A549 (cell line): Measurements from ENCODE around the gene NR2C1. TPM values are rescaled to one million over a fixed set of nuclear protein-coding genes. Genes with fewer than 3 reads are reported as not detected.

Experiments
- ATAC-seq, 2 experiments: fragments of 200-7000 bp in 1 of 2; fragments of >200 bp in 1 of 2; cut with Nextera tagmentation in 1 of 2; cut with Tn5 transposase in 1 of 2; 3 replicates each; pipeline versions ENCODE4 v1.8.0 to v1.9.1; 2018 to 2020; ENCODE audit warnings: mild to moderate bottlenecking in 1 of 2, moderate library complexity in 1 of 2
- CTCF ChIA-PET: fragments of 300-600 bp; sonication (Branson Sonifier 250); formaldehyde crosslinking; extraction: SDS; loops from one replicate; lab custom pipeline; 2021; ENCODE audit warnings: antibody characterized with exemption, inconsistent platforms; lab: Yijun Ruan, JAX
- POLR2A ChIA-PET: fragments of 350-600 bp; formaldehyde crosslinking; extraction: SDS; loops from one replicate; lab custom pipeline; 2021; ENCODE audit warnings: antibody characterized with exemption, inconsistent platforms; lab: Yijun Ruan, JAX
- DNase-seq, 2 experiments: peaks; one replicate each; pipeline versions ENCODE4 v3.0.0 to v3.0.0-alpha.2; 2011 to 2016; ENCODE audit warnings: low read depth in 1 of 2, low spot score in 1 of 2
- FAIRE-seq: peaks from 2 replicates; lab custom pipeline; 2011; peaks lifted over from hg19 to GRCh38; lab: Jason Lieb, UNC
- H3K27ac ChIP-seq, 2 experiments: fragments of >200 bp; sonication (Bioruptor Twin); formaldehyde crosslinking; 3 replicates each; pipeline ENCODE4 v1.5.1; 2016 to 2017
- H3K4me1 ChIP-seq: fragments of >200 bp; sonication (Bioruptor Twin); formaldehyde crosslinking; 3 replicates; pipeline ENCODE4 v1.6.1; 2016
- H3K4me2 ChIP-seq: fragments of >200 bp; sonication (Bioruptor Twin); formaldehyde crosslinking; 3 replicates; pipeline ENCODE4 v1.6.1; 2016
- H3K4me3 ChIP-seq: fragments of >200 bp; sonication (Bioruptor Twin); formaldehyde crosslinking; 3 replicates; pipeline ENCODE4 v1.5.1; 2016
- H3K9me3 ChIP-seq: fragments of >200 bp; sonication (Bioruptor Twin); formaldehyde crosslinking; 3 replicates; pipeline ENCODE4 v1.6.1; 2016
- BHLHE40 ChIP-seq: IDR thresholded peaks from 2 replicates; pipeline ENCODE4 v1.6.1; 2012; ENCODE audit warnings: low read depth, low read length, inconsistent platforms
- CHD4 ChIP-seq: fragments of 200-600 bp; sonication (generic); IDR thresholded peaks from 2 replicates; pipeline ENCODE4 v1.6.1; 2016; ENCODE audit warnings: antibody characterized with exemption, mild to moderate bottlenecking, borderline replicate concordance
- EHF ChIP-seq: fragments of 250-450 bp; sonication (Bioruptor Pico); IDR thresholded peaks from 2 replicates; pipeline ENCODE4 v1.5.0; 2020; ENCODE audit warnings: mild to moderate bottlenecking
- EP300 ChIP-seq, 2 experiments: fragments of >200 bp; sonication (Bioruptor Twin); formaldehyde crosslinking; IDR thresholded peaks; 2 replicates in 1 of 2; 3 replicates in 1 of 2; pipeline ENCODE4 v1.6.1; 2016 to 2017
- FOSL2 ChIP-seq, 2 experiments: fragments of 450-650 bp in 1 of 2; fragments of >200 bp in 1 of 2; sonication (Bioruptor Twin) in 1 of 2; formaldehyde crosslinking; IDR thresholded peaks; 2 replicates each; pipeline versions ENCODE4 v1.5.0 to v1.6.1; 2016 to 2020; ENCODE audit warnings: mild to moderate bottlenecking in 1 of 2, moderate library complexity in 1 of 2
- HDAC2 ChIP-seq: fragments of 200-600 bp; sonication (generic); IDR thresholded peaks from 2 replicates; pipeline ENCODE4 v1.6.1; 2016
- HOXA7 ChIP-seq: fragments of 250-450 bp; sonication (Bioruptor Pico); IDR thresholded peaks from 2 replicates; pipeline ENCODE4 v1.5.0; 2020; ENCODE audit warnings: mild to moderate bottlenecking, moderate library complexity
- HOXB13 ChIP-seq: fragments of 250-450 bp; sonication (Bioruptor Pico); IDR thresholded peaks from 2 replicates; pipeline ENCODE4 v1.5.0; 2020; ENCODE audit warnings: low read depth, mild to moderate bottlenecking, moderate library complexity
- JUN ChIP-seq, 2 experiments: fragments of >200 bp; sonication (Bioruptor Twin); formaldehyde crosslinking; IDR thresholded peaks; 2 replicates in 1 of 2; 3 replicates in 1 of 2; pipeline ENCODE4 v1.6.1; 2016 to 2017
- JUNB ChIP-seq: fragments of >200 bp; sonication (Bioruptor Twin); formaldehyde crosslinking; IDR thresholded peaks from 2 replicates; pipeline ENCODE4 v1.6.1; 2016
- KDM5A ChIP-seq: fragments of 200-600 bp; sonication (generic); IDR thresholded peaks from 2 replicates; pipeline ENCODE4 v1.6.1; 2016; ENCODE audit warnings: antibody characterized with exemption, mild to moderate bottlenecking
- MAFK ChIP-seq: fragments of 450-650 bp; IDR thresholded peaks from 2 replicates; pipeline ENCODE4 v1.6.1; 2014; ENCODE audit not compliant: partially characterized antibody
- MYC ChIP-seq: IDR thresholded peaks from 2 replicates; pipeline ENCODE4 v1.6.1; 2012; ENCODE audit warnings: mild to moderate bottlenecking, inconsistent platforms, low read length, improper control_type of control experiment, borderline replicate concordance
- PHF8 ChIP-seq: fragments of 200-600 bp; sonication (generic); IDR thresholded peaks from 2 replicates; pipeline ENCODE4 v1.6.1; 2016; ENCODE audit warnings: low read depth, mild to moderate bottlenecking, antibody characterized with exemption, moderate library complexity, borderline replicate concordance
- POLR2A ChIP-seq: IDR thresholded peaks from 2 replicates; pipeline ENCODE4 v1.6.1; 2012; ENCODE audit warnings: mild to moderate bottlenecking, low read length
- RCOR1 ChIP-seq: fragments of 150-350 bp; IDR thresholded peaks from 2 replicates; pipeline ENCODE4 v1.6.1; 2014; ENCODE audit warnings: antibody characterized with exemption, low read length, low read depth
- RFX5 ChIP-seq: fragments of 450-650 bp; IDR thresholded peaks from 2 replicates; pipeline ENCODE4 v1.7.1; 2014; ENCODE audit warnings: antibody characterized with exemption, mild to moderate bottlenecking, moderate library complexity
- SMC3 ChIP-seq: fragments of >200 bp; sonication (Bioruptor Twin); formaldehyde crosslinking; IDR thresholded peaks from 3 replicates; pipeline ENCODE4 v1.6.1; 2018; ENCODE audit warnings: inconsistent platforms
- ZSCAN20 ChIP-seq: fragments of 250-450 bp; sonication (Bioruptor Pico); IDR thresholded peaks from 2 replicates; pipeline ENCODE4 v1.8.0; 2022; ENCODE audit warnings: mild to moderate bottlenecking, moderate library complexity
- WGBS: methylation state at CpG from one replicate; pipeline ENCODE4 v1.1.6; 2017; ENCODE audit errors: missing lambda C conversion rate; 5-methylcytosine and 5-hydroxymethylcytosine counted together
- polyA plus RNA-seq, 4 experiments: library from polyadenylated mRNA; depleted of rRNA in 3 of 4; stranded (reverse); fragments of >200 nt; fragmentation: RNase III in 1 of 4; extraction: RNeasy Plus Mini Kit Qiagen cat#74134 plus additional on column Dnase treatment in 1 of 4; gene quantifications; 2 replicates in 3 of 4; 3 replicates in 1 of 4; pipeline ENCODE4 v1.2.3, GENCODE V29; 2011 to 2017
- TF ChIP-seq, protein P1 (sequence below): fragments of 150-350 bp; IDR thresholded peaks from 2 replicates; pipeline ENCODE4 v1.6.1; 2014; ENCODE audit warnings: low read depth, mild to moderate bottlenecking, low read length
- TF ChIP-seq, protein P2 (sequence below): fragments of 250-450 bp; sonication (Bioruptor Pico); IDR thresholded peaks from 2 replicates; pipeline ENCODE4 v1.5.0; 2020; ENCODE audit warnings: low read depth, mild to moderate bottlenecking, moderate library complexity
- TF ChIP-seq, protein P3 (sequence below): fragments of >200 bp; sonication (Bioruptor Twin); formaldehyde crosslinking; IDR thresholded peaks from 3 replicates; pipeline ENCODE4 v1.5.1; 2016
- TF ChIP-seq, protein P4 (sequence below): fragments of >200 bp; sonication (Bioruptor Twin); formaldehyde crosslinking; IDR thresholded peaks from 3 replicates; pipeline ENCODE4 v1.6.1; 2016
- TF ChIP-seq, protein P5 (sequence below): IDR thresholded peaks from 2 replicates; pipeline ENCODE4 v1.6.1; 2012
- TF ChIP-seq, protein P6 (sequence below): IDR thresholded peaks from 2 replicates; pipeline ENCODE4 v1.6.1; 2012; ENCODE audit warnings: low read depth, borderline replicate concordance
- TF ChIP-seq, protein P7 (sequence below): IDR thresholded peaks from 2 replicates; pipeline ENCODE4 v1.6.1; 2012

Gene NR2C1
- polyA plus RNA-seq, 2 of the 4 experiments (the other 2 are of a cell fraction), result 24.7 to 55.2 TPM

DNA sequence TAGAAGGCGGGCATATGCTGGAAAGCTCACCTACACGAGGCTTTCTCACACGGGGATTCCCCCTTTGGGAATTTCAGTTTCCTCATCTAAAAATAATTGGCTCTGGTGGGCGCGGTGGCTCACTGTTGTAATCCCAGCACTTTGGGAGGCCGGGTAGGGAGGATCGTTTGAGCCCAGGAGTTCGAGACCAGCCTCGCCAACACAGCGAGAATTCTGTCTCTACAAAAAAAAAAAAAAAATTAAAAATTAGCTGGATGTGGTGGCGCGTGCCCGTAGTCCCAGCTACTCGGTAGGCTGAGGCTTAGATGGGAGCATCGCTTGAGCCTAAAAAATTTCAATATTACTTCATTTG is 69.5 kb downstream of the NR2C1 start:
- H3K9me3 ChIP-seq, result peaks cover 20% of the 10 kb centered on the region
- peak overlapping the region; percentile 60 to 95 for H3K27ac ChIP-seq
- TF ChIP-seq HOXB13 (CRISPR knock-in tag) (0 out of 2 replicates have a peak, but pooled peaks have one; percentile 15), EHF (CRISPR knock-in tag) (0 out of 2 replicates have a peak, but pooled peaks have one; percentile 24), RCOR1 (peak; percentile 25; the same call in 1 of the 2 replicates), CHD4 (0 out of 2 replicates have a peak, but pooled peaks have one; percentile 85), ZSCAN20 (CRISPR knock-in tag) (peak; percentile 68; the same call in 1 of the 2 replicates), MYC (no peak), EP300 (IDR thresholded peaks at IDR 0.05) (no peak), FOSL2 (IDR thresholded peaks at IDR 0.05) (no peak), FOSL2 (CRISPR knock-in tag; IDR thresholded peaks at IDR 0.05) (no peak), HDAC2 (no peak)
- TF ChIP-seq, protein P1, sequence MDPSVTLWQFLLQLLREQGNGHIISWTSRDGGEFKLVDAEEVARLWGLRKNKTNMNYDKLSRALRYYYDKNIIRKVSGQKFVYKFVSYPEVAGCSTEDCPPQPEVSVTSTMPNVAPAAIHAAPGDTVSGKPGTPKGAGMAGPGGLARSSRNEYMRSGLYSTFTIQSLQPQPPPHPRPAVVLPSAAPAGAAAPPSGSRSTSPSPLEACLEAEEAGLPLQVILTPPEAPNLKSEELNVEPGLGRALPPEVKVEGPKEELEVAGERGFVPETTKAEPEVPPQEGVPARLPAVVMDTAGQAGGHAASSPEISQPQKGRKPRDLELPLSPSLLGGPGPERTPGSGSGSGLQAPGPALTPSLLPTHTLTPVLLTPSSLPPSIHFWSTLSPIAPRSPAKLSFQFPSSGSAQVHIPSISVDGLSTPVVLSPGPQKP, result no peak
- TF ChIP-seq, protein P2, sequence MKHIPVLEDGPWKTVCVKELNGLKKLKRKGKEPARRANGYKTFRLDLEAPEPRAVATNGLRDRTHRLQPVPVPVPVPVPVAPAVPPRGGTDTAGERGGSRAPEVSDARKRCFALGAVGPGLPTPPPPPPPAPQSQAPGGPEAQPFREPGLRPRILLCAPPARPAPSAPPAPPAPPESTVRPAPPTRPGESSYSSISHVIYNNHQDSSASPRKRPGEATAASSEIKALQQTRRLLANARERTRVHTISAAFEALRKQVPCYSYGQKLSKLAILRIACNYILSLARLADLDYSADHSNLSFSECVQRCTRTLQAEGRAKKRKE (CRISPR knock-in tag), result 0 out of 2 replicates have a peak, but pooled peaks have one; percentile 23
- TF ChIP-seq, protein P3, sequence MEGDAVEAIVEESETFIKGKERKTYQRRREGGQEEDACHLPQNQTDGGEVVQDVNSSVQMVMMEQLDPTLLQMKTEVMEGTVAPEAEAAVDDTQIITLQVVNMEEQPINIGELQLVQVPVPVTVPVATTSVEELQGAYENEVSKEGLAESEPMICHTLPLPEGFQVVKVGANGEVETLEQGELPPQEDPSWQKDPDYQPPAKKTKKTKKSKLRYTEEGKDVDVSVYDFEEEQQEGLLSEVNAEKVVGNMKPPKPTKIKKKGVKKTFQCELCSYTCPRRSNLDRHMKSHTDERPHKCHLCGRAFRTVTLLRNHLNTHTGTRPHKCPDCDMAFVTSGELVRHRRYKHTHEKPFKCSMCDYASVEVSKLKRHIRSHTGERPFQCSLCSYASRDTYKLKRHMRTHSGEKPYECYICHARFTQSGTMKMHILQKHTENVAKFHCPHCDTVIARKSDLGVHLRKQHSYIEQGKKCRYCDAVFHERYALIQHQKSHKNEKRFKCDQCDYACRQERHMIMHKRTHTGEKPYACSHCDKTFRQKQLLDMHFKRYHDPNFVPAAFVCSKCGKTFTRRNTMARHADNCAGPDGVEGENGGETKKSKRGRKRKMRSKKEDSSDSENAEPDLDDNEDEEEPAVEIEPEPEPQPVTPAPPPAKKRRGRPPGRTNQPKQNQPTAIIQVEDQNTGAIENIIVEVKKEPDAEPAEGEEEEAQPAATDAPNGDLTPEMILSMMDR, result no peak
- no peaks in the 10 kb centered on the region; the same call in 2 of the 3 replicates for H3K4me1 ChIP-seq
- DNase-seq (no peak), ATAC-seq (peak in 1 of 2 experiments; percentile 31; a peak in 1 of 6 replicates), FAIRE-seq (no peak)
- peak overlapping the region; percentile 67 for H3K4me3 ChIP-seq
- peak overlapping the region; percentile 66 for H3K4me2 ChIP-seq
- ChIA-PET CTCF (interaction anchor here (0.8 to 1.8 kb wide), 5 partner anchors 9 to 530 kb away, joined by 3 to 5 read pairs (median 3); no protein-coding TSS in a partner anchor), POLR2A (interaction anchor here (0.6 to 1.4 kb wide), 10 partner anchors 10 to 543 kb away, joined by 3 to 10 read pairs (median 4); partner anchors contain the start of genes FGD6, NR2C1 and VEZT)
- WGBS, result 53% methylated on average over 14 of the region's 15 CpGs

DNA sequence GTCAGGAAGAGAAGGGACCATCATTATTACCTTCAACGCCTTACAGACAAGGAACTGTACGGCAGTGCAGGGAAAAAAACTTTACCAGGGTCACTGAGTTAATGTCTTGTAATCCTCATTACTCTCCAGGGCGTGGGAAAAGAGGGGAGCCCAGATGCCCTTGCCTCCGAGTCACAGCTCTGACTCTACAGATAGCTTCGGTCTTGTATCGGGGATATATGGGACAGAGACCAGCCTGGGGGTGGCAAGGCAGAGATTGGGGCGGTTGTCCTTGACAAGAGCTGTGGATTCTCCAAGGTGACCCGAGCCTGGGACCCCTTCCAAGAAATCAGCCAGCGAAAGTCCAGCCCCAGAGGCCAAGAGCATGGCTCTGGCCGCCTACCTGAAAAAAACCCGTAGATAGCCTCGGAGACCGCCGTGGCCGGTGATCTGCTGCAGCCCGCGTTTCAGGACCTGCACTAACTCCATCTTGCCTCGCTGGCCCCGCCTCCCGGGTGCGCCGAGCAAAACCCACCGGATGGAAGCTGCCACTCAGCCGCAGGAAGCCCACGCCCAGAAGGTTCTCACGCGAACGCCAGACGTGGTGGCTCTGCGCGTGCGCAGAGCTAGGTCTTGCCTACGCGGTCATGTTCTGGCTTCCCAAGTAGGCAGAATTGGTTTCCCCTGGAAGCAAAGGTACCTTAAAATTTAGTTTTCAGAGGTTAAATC is 70.1 kb downstream of the NR2C1 start, which contains the start of gene NDUFA12:
Gene NDUFA12 (minus strand): TSS at position 485 of the 708 bp plus-strand sequence. CDS start 17 bp downstream, at position 468.
- peaks cover 14% of the 10 kb centered on the region; the same call in 2 of the 3 replicates for H3K9me3 ChIP-seq
- no peaks in the 10 kb centered on the region; the same call in 2 of the 3 replicates for H3K4me1 ChIP-seq
- peak within 1 kb of the TSS; percentile 84 for H3K4me2 ChIP-seq
- peak within 1 kb of the TSS; percentile 67 for H3K4me3 ChIP-seq
- CTCF ChIA-PET, result interaction anchor here (0.8 to 1.8 kb wide), 5 partner anchors 8 to 531 kb away, joined by 3 to 5 read pairs (median 3); no protein-coding TSS in a partner anchor
- DNase-seq, result peak; percentile 87 to 98
- WGBS, result under 1% methylated on average over 15 of the region's 34 CpGs
- H3K27ac ChIP-seq, result peak within 1 kb of the TSS; percentile 84 to 95
- peak; percentile 80 for FAIRE-seq
- TF ChIP-seq PHF8, result peak; percentile 52; the same call in 1 of the 2 replicates
- TF ChIP-seq HOXA7 (CRISPR knock-in tag), result no peak
- TF ChIP-seq, protein P4, sequence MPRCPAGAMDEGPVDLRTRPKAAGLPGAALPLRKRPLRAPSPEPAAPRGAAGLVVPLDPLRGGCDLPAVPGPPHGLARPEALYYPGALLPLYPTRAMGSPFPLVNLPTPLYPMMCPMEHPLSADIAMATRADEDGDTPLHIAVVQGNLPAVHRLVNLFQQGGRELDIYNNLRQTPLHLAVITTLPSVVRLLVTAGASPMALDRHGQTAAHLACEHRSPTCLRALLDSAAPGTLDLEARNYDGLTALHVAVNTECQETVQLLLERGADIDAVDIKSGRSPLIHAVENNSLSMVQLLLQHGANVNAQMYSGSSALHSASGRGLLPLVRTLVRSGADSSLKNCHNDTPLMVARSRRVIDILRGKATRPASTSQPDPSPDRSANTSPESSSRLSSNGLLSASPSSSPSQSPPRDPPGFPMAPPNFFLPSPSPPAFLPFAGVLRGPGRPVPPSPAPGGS, result peak; percentile 87; the same call in 1 of the 3 replicates
- peak; percentile 11; the same call in 1 of the 3 replicates for TF ChIP-seq SMC3
- TF ChIP-seq, protein P5, sequence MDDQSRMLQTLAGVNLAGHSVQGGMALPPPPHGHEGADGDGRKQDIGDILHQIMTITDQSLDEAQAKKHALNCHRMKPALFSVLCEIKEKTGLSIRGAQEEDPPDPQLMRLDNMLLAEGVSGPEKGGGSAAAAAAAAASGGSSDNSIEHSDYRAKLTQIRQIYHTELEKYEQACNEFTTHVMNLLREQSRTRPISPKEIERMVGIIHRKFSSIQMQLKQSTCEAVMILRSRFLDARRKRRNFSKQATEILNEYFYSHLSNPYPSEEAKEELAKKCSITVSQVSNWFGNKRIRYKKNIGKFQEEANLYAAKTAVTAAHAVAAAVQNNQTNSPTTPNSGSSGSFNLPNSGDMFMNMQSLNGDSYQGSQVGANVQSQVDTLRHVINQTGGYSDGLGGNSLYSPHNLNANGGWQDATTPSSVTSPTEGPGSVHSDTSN, result peak; percentile 85
- TF ChIP-seq, protein P6, sequence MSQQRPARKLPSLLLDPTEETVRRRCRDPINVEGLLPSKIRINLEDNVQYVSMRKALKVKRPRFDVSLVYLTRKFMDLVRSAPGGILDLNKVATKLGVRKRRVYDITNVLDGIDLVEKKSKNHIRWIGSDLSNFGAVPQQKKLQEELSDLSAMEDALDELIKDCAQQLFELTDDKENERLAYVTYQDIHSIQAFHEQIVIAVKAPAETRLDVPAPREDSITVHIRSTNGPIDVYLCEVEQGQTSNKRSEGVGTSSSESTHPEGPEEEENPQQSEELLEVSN, result peak; percentile 69; the same call in 1 of the 2 replicates
- TF ChIP-seq MAFK, result peak; percentile 8
- no peak for TF ChIP-seq JUNB
- peak; percentile 95 for TF ChIP-seq POLR2A
- TF ChIP-seq KDM5A, result peak; percentile 93
- TF ChIP-seq, protein P7, sequence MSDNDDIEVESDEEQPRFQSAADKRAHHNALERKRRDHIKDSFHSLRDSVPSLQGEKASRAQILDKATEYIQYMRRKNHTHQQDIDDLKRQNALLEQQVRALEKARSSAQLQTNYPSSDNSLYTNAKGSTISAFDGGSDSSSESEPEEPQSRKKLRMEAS, result peak; percentile 91
- TF ChIP-seq JUN (IDR thresholded peaks at IDR 0.05), result peak; percentile 59 to 93; a peak in 3 of 5 replicates
- TF ChIP-seq RFX5, result no peak
- no peak for TF ChIP-seq BHLHE40
- TF ChIP-seq, all 56 proteins: peak for 10
- POLR2A ChIA-PET, result interaction anchor here (0.6 to 1.4 kb wide), 9 partner anchors 9 to 544 kb away, joined by 3 to 10 read pairs (median 4); partner anchors contain the start of genes FGD6, NR2C1 and VEZT
- ATAC-seq, result peak; percentile 99 to 100
